A549 (cell line): ENCODE data around the gene PHGDH. TPM values are rescaled to one million over a fixed set of nuclear protein-coding genes. Genes with fewer than 3 reads are reported as not detected.
"Not testable (repeated sequence)": the region's sequence is repeated elsewhere in the genome, so short reads cannot be mapped to it uniquely, and the experiment has no call there.

Experiments
- ATAC-seq, 2 experiments: fragments of 200-7000 bp in 1 of 2; fragments of >200 bp in 1 of 2; cut with Nextera tagmentation in 1 of 2; cut with Tn5 transposase in 1 of 2; 3 replicates each; pipeline versions ENCODE4 v1.8.0 to v1.9.1; 2018 to 2020; ENCODE audit warnings: mild to moderate bottlenecking in 1 of 2, moderate library complexity in 1 of 2
- CTCF ChIA-PET: fragments of 300-600 bp; sonication (Branson Sonifier 250); formaldehyde crosslinking; extraction: SDS; loops from one replicate; lab custom pipeline; 2021; ENCODE audit warnings: antibody characterized with exemption, inconsistent platforms; lab: Yijun Ruan, JAX
- POLR2A ChIA-PET: fragments of 350-600 bp; formaldehyde crosslinking; extraction: SDS; loops from one replicate; lab custom pipeline; 2021; ENCODE audit warnings: antibody characterized with exemption, inconsistent platforms; lab: Yijun Ruan, JAX
- DNase-seq, 2 experiments: peaks; one replicate each; pipeline versions ENCODE4 v3.0.0 to v3.0.0-alpha.2; 2011 to 2016; ENCODE audit warnings: low read depth in 1 of 2, low spot score in 1 of 2
- FAIRE-seq: peaks from 2 replicates; lab custom pipeline; 2011; peaks lifted over from hg19 to GRCh38; lab: Jason Lieb, UNC
- H3K27ac ChIP-seq, 2 experiments: fragments of >200 bp; sonication (Bioruptor Twin); formaldehyde crosslinking; 3 replicates each; pipeline ENCODE4 v1.5.1; 2016 to 2017
- H3K4me1 ChIP-seq: fragments of >200 bp; sonication (Bioruptor Twin); formaldehyde crosslinking; 3 replicates; pipeline ENCODE4 v1.6.1; 2016
- H3K4me2 ChIP-seq: fragments of >200 bp; sonication (Bioruptor Twin); formaldehyde crosslinking; 3 replicates; pipeline ENCODE4 v1.6.1; 2016
- H3K4me3 ChIP-seq: fragments of >200 bp; sonication (Bioruptor Twin); formaldehyde crosslinking; 3 replicates; pipeline ENCODE4 v1.5.1; 2016
- H3K9me3 ChIP-seq: fragments of >200 bp; sonication (Bioruptor Twin); formaldehyde crosslinking; 3 replicates; pipeline ENCODE4 v1.6.1; 2016
- CBX2 ChIP-seq: fragments of 200-600 bp; sonication (generic); IDR thresholded peaks from 2 replicates; pipeline ENCODE4 v1.6.1; 2016; ENCODE audit warnings: low read depth, mild to moderate bottlenecking, borderline replicate concordance
- CHD2 ChIP-seq: fragments of 150-350 bp; IDR thresholded peaks from 2 replicates; pipeline ENCODE4 v1.6.1; 2014; ENCODE audit warnings: low read length; ENCODE audit not compliant: partially characterized antibody
- E2F6 ChIP-seq: IDR thresholded peaks from 2 replicates; pipeline ENCODE4 v1.6.1; 2012; ENCODE audit warnings: low read depth, borderline replicate concordance
- FOSB ChIP-seq: fragments of 250-450 bp; sonication (Bioruptor Pico); IDR thresholded peaks from 2 replicates; pipeline ENCODE4 v1.5.0; 2020; ENCODE audit warnings: mild to moderate bottlenecking, moderate library complexity
- GATA3 ChIP-seq: IDR thresholded peaks from 2 replicates; pipeline ENCODE4 v1.6.1; 2012; ENCODE audit warnings: borderline replicate concordance
- HMGXB4 ChIP-seq: fragments of 250-450 bp; sonication (Bioruptor Pico); IDR thresholded peaks from 2 replicates; pipeline ENCODE4 v1.5.0; 2021; ENCODE audit warnings: mild to moderate bottlenecking, moderate library complexity, borderline replicate concordance
- HOXA7 ChIP-seq: fragments of 250-450 bp; sonication (Bioruptor Pico); IDR thresholded peaks from 2 replicates; pipeline ENCODE4 v1.5.0; 2020; ENCODE audit warnings: mild to moderate bottlenecking, moderate library complexity
- KDM5A ChIP-seq: fragments of 200-600 bp; sonication (generic); IDR thresholded peaks from 2 replicates; pipeline ENCODE4 v1.6.1; 2016; ENCODE audit warnings: antibody characterized with exemption, mild to moderate bottlenecking
- POLR2A ChIP-seq: IDR thresholded peaks from 2 replicates; pipeline ENCODE4 v1.6.1; 2012; ENCODE audit warnings: mild to moderate bottlenecking, low read length
- RAD21 ChIP-seq, 2 experiments: fragments of >200 bp in 1 of 2; sonication (Bioruptor Twin) in 1 of 2; formaldehyde crosslinking in 1 of 2; IDR thresholded peaks in 1 of 2; conservative IDR thresholded peaks in 1 of 2; 2 replicates in 1 of 2; 3 replicates in 1 of 2; pipeline ENCODE4 v1.6.1; 2012 to 2018; ENCODE audit warnings: inconsistent platforms in 1 of 2
- SREBF2 ChIP-seq: fragments of 450-650 bp; IDR thresholded peaks from 2 replicates; pipeline ENCODE4 v1.6.1; 2014; ENCODE audit warnings: mild to moderate bottlenecking, moderate library complexity
- TFCP2L1 ChIP-seq: fragments of 250-450 bp; sonication (Bioruptor Pico); IDR thresholded peaks from 2 replicates; pipeline ENCODE4 v1.5.0; 2021; ENCODE audit warnings: mild to moderate bottlenecking
- ZSCAN20 ChIP-seq: fragments of 250-450 bp; sonication (Bioruptor Pico); IDR thresholded peaks from 2 replicates; pipeline ENCODE4 v1.8.0; 2022; ENCODE audit warnings: mild to moderate bottlenecking, moderate library complexity
- WGBS: methylation state at CpG from one replicate; pipeline ENCODE4 v1.1.6; 2017; ENCODE audit errors: missing lambda C conversion rate; 5-methylcytosine and 5-hydroxymethylcytosine counted together
- polyA plus RNA-seq, 4 experiments: library from polyadenylated mRNA; depleted of rRNA in 3 of 4; stranded (reverse); fragments of >200 nt; fragmentation: RNase III in 1 of 4; extraction: RNeasy Plus Mini Kit Qiagen cat#74134 plus additional on column Dnase treatment in 1 of 4; gene quantifications; 2 replicates in 3 of 4; 3 replicates in 1 of 4; pipeline ENCODE4 v1.2.3, GENCODE V29; 2011 to 2017

Gene PHGDH
- polyA plus RNA-seq, 2 of the 4 experiments (the other 2 are of a cell fraction), result 41.4 to 65.6 TPM

GRCh38 chr1:119786473-119787050 is 74.8 kb downstream of the PHGDH start:
- FAIRE-seq, CTCF ChIA-PET, H3K27ac ChIP-seq, H3K4me2 ChIP-seq, H3K4me1 ChIP-seq, DNase-seq, H3K4me3 ChIP-seq, ATAC-seq, POLR2A ChIA-PET, H3K9me3 ChIP-seq: not testable (repeated sequence)
- 56% methylated on average over 4 of the region's 4 CpGs for WGBS

GRCh38 chr1:119787776-119788175 is 76.0 kb downstream of the PHGDH start:
- Histone ChIP-seq H3K4me3 (no peak overlapping the region), H3K27ac (no peak overlapping the region), H3K4me2 (no peak overlapping the region), H3K9me3 (no peaks in the 10 kb centered on the region), H3K4me1 (no peaks in the 10 kb centered on the region)
- CTCF ChIA-PET, result no interaction called here
- POLR2A ChIA-PET, result no interaction called here
- TF ChIP-seq KDM5A, result no peak
- no peak for TF ChIP-seq ZSCAN20 (CRISPR knock-in tag)
- no peak for TF ChIP-seq HOXA7 (CRISPR knock-in tag)
- no peak for TF ChIP-seq CHD2
- TF ChIP-seq CBX2, result no peak
- no peak for TF ChIP-seq E2F6
- no peak for TF ChIP-seq GATA3
- FAIRE-seq (no peak), DNase-seq (no peak), ATAC-seq (no peak)
- 43% methylated on average over 2 of the region's 2 CpGs for WGBS

- Histone ChIP-seq H3K9me3 (no peaks in the 10 kb centered on the region), H3K4me1 (no peaks in the 10 kb centered on the region), H3K27ac (no peak overlapping the region), H3K4me3 (no peak overlapping the region), H3K4me2 (no peak overlapping the region)
- ATAC-seq, result no peak
- CTCF ChIA-PET, result no interaction called here
- POLR2A ChIA-PET, result no interaction called here
- 51% methylated on average over 9 of the region's 9 CpGs for WGBS
- no peak for FAIRE-seq
- no peak for TF ChIP-seq SREBF2
- TF ChIP-seq FOSB (CRISPR knock-in tag), result no peak
- no peak for TF ChIP-seq TFCP2L1
- no peak for TF ChIP-seq HMGXB4 (CRISPR knock-in tag)
- TF ChIP-seq POLR2A, result no peak
- no peak for DNase-seq
Observed at GRCh38 chr1:119790451-119791198, 78.9 kb downstream of the PHGDH start.

GRCh38 chr1:119791377-119791776 is 79.6 kb downstream of the PHGDH start:
- no peak for ATAC-seq
- ChIA-PET CTCF (interaction anchor here (0.7 kb wide), 1 partner anchor 760 kb away, joined by 3 read pairs; no protein-coding TSS in a partner anchor), POLR2A (no interaction called here)
- H3K4me2 ChIP-seq, result no peak overlapping the region
- no peak for FAIRE-seq
- no peak overlapping the region for H3K4me3 ChIP-seq
- WGBS, result 66% methylated on average over 4 of the region's 4 CpGs
- no peaks in the 10 kb centered on the region for H3K9me3 ChIP-seq
- no peaks in the 10 kb centered on the region for H3K4me1 ChIP-seq
- H3K27ac ChIP-seq, result no peak overlapping the region
- no peak for DNase-seq
- no peak for TF ChIP-seq RAD21 (conservative IDR thresholded peaks at IDR 0.05 in 1 of 2, IDR thresholded peaks at IDR 0.05 in 1 of 2)
- TF ChIP-seq, all 56 proteins: peak for 0

Other genes starting within 250 kb of the PHGDH start
- gene HSD3B1, start 204.7 kb upstream of the PHGDH start, polyA plus RNA-seq (2011; rRNA removed), result not detected in 2 replicates
- not detected in 3 replicates for gene HSD3B1, start 204.7 kb upstream of the PHGDH start, polyA plus RNA-seq (2017; fragmentation: RNase III; extraction: RNeasy Plus Mini Kit Qiagen cat#74134 plus additional on column Dnase treatment)
- gene ZNF697, start 63.7 kb upstream of the PHGDH start, polyA plus RNA-seq (2011; rRNA removed), result 2.1 and 2.6 TPM in 2 replicates
- 2.0 to 2.5 TPM (median 2.2 TPM) in 3 replicates for gene ZNF697, start 63.7 kb upstream of the PHGDH start, polyA plus RNA-seq (2017; fragmentation: RNase III; extraction: RNeasy Plus Mini Kit Qiagen cat#74134 plus additional on column Dnase treatment)
- not detected in 2 replicates for gene HMGCS2, start 57.0 kb downstream of the PHGDH start, polyA plus RNA-seq (2011; rRNA removed)
- gene HMGCS2, start 57.0 kb downstream of the PHGDH start, polyA plus RNA-seq (2017; fragmentation: RNase III; extraction: RNeasy Plus Mini Kit Qiagen cat#74134 plus additional on column Dnase treatment), result not detected in 3 replicates
- not detected in 2 replicates for gene REG4, start 99.5 kb downstream of the PHGDH start, polyA plus RNA-seq (2011; rRNA removed)
- not detected in 3 replicates for gene REG4, start 99.5 kb downstream of the PHGDH start, polyA plus RNA-seq (2017; fragmentation: RNase III; extraction: RNeasy Plus Mini Kit Qiagen cat#74134 plus additional on column Dnase treatment)
- not detected in 2 replicates for gene ADAM30, start 184.6 kb downstream of the PHGDH start, polyA plus RNA-seq (2011; rRNA removed)
- not detected in 3 replicates for gene ADAM30, start 184.6 kb downstream of the PHGDH start, polyA plus RNA-seq (2017; fragmentation: RNase III; extraction: RNeasy Plus Mini Kit Qiagen cat#74134 plus additional on column Dnase treatment)